Measurements from ENCODE around the gene DENND4A. TPM values are rescaled to one million over a fixed set of nuclear protein-coding genes. Genes with fewer than 3 reads are reported as not detected.

Gene DENND4A
- total and polyA plus RNA-seq, 2 of the 4 experiments (the other 2 are of a cell fraction) = 4.1 to 17.7 TPM

DNA sequence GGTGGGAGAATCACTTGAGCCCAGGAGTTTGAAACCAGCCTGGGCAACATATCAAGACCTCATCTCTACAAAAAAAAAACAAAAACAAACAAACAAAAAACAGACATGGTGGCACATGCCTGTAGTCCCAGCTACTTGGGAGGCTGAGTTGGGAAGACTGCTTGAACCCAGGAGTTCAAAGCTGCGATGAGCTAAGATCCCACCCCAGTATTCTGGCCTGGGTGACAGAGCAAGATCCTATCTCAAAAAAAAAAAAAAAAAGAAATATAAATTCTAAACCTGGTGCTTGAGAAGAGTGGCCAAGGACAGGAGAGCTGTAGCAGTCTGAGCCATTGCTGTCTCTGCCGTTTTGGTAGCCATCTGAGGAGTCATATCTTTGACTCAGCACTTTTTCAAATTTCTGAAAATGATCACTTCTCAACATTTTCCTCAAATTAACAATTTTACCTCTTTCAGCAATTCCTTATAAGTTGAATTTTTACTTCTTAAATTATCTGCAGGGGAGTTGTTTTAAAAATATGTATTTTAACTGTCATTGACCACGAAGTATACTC is 3.6 kb upstream of the DENND4A start:
- dilution Hi-C loops (cut with HindIII; ENCODE audit: low sequenced_read_pairs, unreplicated experiment) (no loop called here), in situ Hi-C loops (cut with MboI; ENCODE audit: low sequenced_read_pairs) (no loop called here), intact Hi-C loops (cut with micrococcal nuclease) (no loop called here)
- CTCF ChIA-PET = interaction anchor here (1.2 kb wide), 1 partner anchor 9 kb away, joined by 3 read pairs; no protein-coding TSS in a partner anchor
- ATAC-seq (ENCODE audit: low read depth) = no peak
- H3K4me3 ChIP-seq (ENCODE audit: insufficient read depth, low read depth, low read length) = no peak overlapping the region
- H3K56ac ChIP-seq (ENCODE audit: extremely low read depth, insufficient read depth, low read length) = no peak overlapping the region
- no peak overlapping the region for H3K18ac ChIP-seq (ENCODE audit: low read depth, low read length)
- no peak overlapping the region for H4K8ac ChIP-seq (ENCODE audit: low read depth in 2 of 2, low read length in 2 of 2)
- peaks cover 3% of the 10 kb centered on the region for H3K9me1 ChIP-seq (ENCODE audit: insufficient read depth, low read length)
- H2BK15ac ChIP-seq (ENCODE audit: low read depth, low read length) = no peak overlapping the region
- H4K5ac ChIP-seq (ENCODE audit: low read depth, low read length) = no peak overlapping the region
- WGBS, 2 experiments (ENCODE audit: extremely low coverage in 2 of 2, insufficient read length in 1 of 2) = no CpG with 5 or more reads among the region's 3 CpGs
- no peak overlapping the region for H3K9ac ChIP-seq (ENCODE audit: low read depth, low read length)
- H3K23ac ChIP-seq (ENCODE audit: low read depth, low read length) = no peak overlapping the region
- DNase-seq = no peak
- peaks cover 2% of the 10 kb centered on the region; the same call in 1 of the 2 replicates for H3K4me1 ChIP-seq (ENCODE audit: control insufficient read depth, insufficient read depth, low read length)
- POLR2A ChIA-PET (ENCODE audit: unreplicated experiment) = no interaction called here
- no peak overlapping the region for H3K4me2 ChIP-seq (ENCODE audit: low read depth, low read length)
- no peak overlapping the region for H2AK9ac ChIP-seq (replicated peaks; ENCODE audit: low read depth, low read length, poor library complexity)
- no peak overlapping the region for H2AK5ac ChIP-seq (ENCODE audit: low read depth, low read length)
- H2BK5ac ChIP-seq (ENCODE audit: low read depth, low read length, poor library complexity, severe bottlenecking) = no peak overlapping the region
- no peak overlapping the region for H2AFZ ChIP-seq (replicated peaks; ENCODE audit: low read length, poor library complexity)
- TF ChIP-seq MAFK (IDR thresholded peaks at IDR 0.05; ENCODE audit: low read depth, low read length) (peak; percentile 83), MXI1 (IDR thresholded peaks at IDR 0.05; ENCODE audit: borderline replicate concordance, low read depth, low read length) (no peak)
- H3K27me3 ChIP-seq (ENCODE audit: control insufficient read depth, insufficient read depth, low read length) = no peaks in the 10 kb centered on the region
- no peak overlapping the region for H2BK20ac ChIP-seq (ENCODE audit: low read depth, low read length)
- H3K4ac ChIP-seq (ENCODE audit: low read depth, low read length) = no peak overlapping the region
- peaks cover 6 to 13% of the 10 kb centered on the region in 2 experiments for H3K79me1 ChIP-seq (ENCODE audit: low read depth in 1 of 2, low read length in 2 of 2)
- no peaks in the 10 kb centered on the region for H3K9me3 ChIP-seq (ENCODE audit: control insufficient read depth, insufficient read depth, low read length)
- H3K14ac ChIP-seq (replicated peaks; ENCODE audit: low read depth, low read length) = no peak overlapping the region
- H3K36me3 ChIP-seq (ENCODE audit: control insufficient read depth, insufficient read depth, low read length) = no peaks in the 10 kb centered on the region
- H4K91ac ChIP-seq (ENCODE audit: insufficient read depth, low read depth, low read length) = no peak overlapping the region
- no peak overlapping the region for H2BK120ac ChIP-seq (ENCODE audit: low read depth, low read length)
- H4K20me1 ChIP-seq (ENCODE audit: insufficient read depth, low read length) = peaks cover 4% of the 10 kb centered on the region; the same call in 1 of the 2 replicates
- no TSS peak for BruUV-seq (replicated peaks)
- H3K27ac ChIP-seq (ENCODE audit: insufficient read depth, low read length) = no peak overlapping the region
